ENCODE measurements around the gene CCDC7. TPM values are rescaled to one million over a fixed set of nuclear protein-coding genes. Genes with fewer than 3 reads are reported as not detected.

CCDC7 gene
- total RNA-seq, 1 donor from 2014 or later, result 12.6 TPM

- DNase-seq (ENCODE audit: extremely low spot score, unreplicated experiment), result no peak
- Mint-ChIP-seq H3K9me3 (ENCODE audit: unreplicated experiment) (peaks cover 15% of the 10 kb centered on the region), H3K36me3 (ENCODE audit: unreplicated experiment) (no peaks in the 10 kb centered on the region), H3K4me3 (ENCODE audit: unreplicated experiment) (no peak overlapping the region), H3K27ac (ENCODE audit: unreplicated experiment) (no peak overlapping the region), H3K27me3 (ENCODE audit: unreplicated experiment) (no peaks in the 10 kb centered on the region), H3K4me1 (ENCODE audit: unreplicated experiment) (no peaks in the 10 kb centered on the region)
- no peak for TF ChIP-seq CTCF (IDR thresholded peaks at IDR 0.05)
Measured at GRCh38 chr10:32787690-32788284, 341.8 kb downstream of the CCDC7 start.

DNA sequence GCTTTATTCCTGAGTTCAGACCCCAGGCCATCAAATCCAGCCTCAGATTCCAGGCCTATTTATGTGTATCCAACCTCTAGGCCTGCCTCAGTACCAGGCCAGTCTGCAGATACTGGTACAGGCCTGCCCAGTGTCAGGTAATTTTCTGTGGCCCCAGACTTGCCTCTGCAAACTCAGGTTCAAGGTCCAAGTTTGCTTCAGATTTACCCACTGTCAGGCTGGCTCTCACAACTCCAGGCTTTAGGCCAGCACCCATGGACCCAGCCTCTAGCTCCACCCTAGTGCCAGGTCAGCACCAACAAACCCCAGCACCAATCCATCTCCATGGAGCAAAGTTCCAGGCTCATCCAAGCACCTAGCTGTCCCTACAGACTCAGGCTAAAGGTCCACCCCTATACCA, 342.4 kb downstream of the CCDC7 start:
- Mint-ChIP-seq H3K27ac (ENCODE audit: unreplicated experiment) (no peak overlapping the region), H3K4me3 (ENCODE audit: unreplicated experiment) (no peak overlapping the region), H3K27me3 (ENCODE audit: unreplicated experiment) (no peaks in the 10 kb centered on the region), H3K4me1 (ENCODE audit: unreplicated experiment) (no peaks in the 10 kb centered on the region), H3K9me3 (ENCODE audit: unreplicated experiment) (peaks cover 15% of the 10 kb centered on the region), H3K36me3 (ENCODE audit: unreplicated experiment) (no peaks in the 10 kb centered on the region)
- TF ChIP-seq CTCF (IDR thresholded peaks at IDR 0.05), result no peak
- DNase-seq (ENCODE audit: extremely low spot score, unreplicated experiment), result no peak

GRCh38 chr10:32790483-32790882, 344.5 kb downstream of the CCDC7 start:
- Mint-ChIP-seq H3K27me3 (ENCODE audit: unreplicated experiment) (no peaks in the 10 kb centered on the region), H3K27ac (ENCODE audit: unreplicated experiment) (no peak overlapping the region), H3K4me1 (ENCODE audit: unreplicated experiment) (no peaks in the 10 kb centered on the region), H3K36me3 (ENCODE audit: unreplicated experiment) (no peaks in the 10 kb centered on the region), H3K4me3 (ENCODE audit: unreplicated experiment) (no peak overlapping the region), H3K9me3 (ENCODE audit: unreplicated experiment) (peaks cover 15% of the 10 kb centered on the region)
- TF ChIP-seq CTCF (IDR thresholded peaks at IDR 0.05), result no peak
- DNase-seq (ENCODE audit: extremely low spot score, unreplicated experiment), result no peak

DNA sequence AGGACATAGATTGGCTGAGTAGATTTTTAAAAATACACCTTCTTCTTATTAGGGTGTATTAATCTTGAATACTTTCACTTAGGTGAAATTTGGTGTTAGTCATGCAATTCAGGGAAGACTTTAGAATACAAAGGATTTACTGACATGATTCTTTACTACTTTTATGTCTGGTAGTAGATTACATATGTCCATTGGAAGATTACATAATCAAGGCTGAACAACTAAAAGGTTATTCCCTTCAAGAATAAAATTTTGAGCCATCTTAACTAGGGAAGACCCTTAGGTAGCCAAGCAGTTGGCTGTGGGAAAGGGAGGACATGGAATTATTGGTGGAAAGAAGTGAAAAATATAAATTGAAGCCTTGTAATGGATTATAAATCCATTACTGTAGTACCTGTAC, 347.1 kb downstream of the CCDC7 start:
- peaks cover 8% of the 10 kb centered on the region for H3K9me3 Mint-ChIP-seq (ENCODE audit: unreplicated experiment)

More for the DNA sequence above, 347.1 kb downstream of the CCDC7 start:
- TF ChIP-seq CTCF (IDR thresholded peaks at IDR 0.05), result no peak
- no peak for DNase-seq (ENCODE audit: extremely low spot score, unreplicated experiment)
- H3K4me3 Mint-ChIP-seq (ENCODE audit: unreplicated experiment), result no peak overlapping the region
- no peaks in the 10 kb centered on the region for H3K27me3 Mint-ChIP-seq (ENCODE audit: unreplicated experiment)
- H3K4me1 Mint-ChIP-seq (ENCODE audit: unreplicated experiment), result no peaks in the 10 kb centered on the region
- H3K36me3 Mint-ChIP-seq (ENCODE audit: unreplicated experiment), result no peaks in the 10 kb centered on the region
- no peak overlapping the region for H3K27ac Mint-ChIP-seq (ENCODE audit: unreplicated experiment)
